Subcutaneous adipose tissue (tissue), 4 donors: Measurements from ENCODE around the gene ITGB8. TPM values are rescaled to one million over a fixed set of nuclear protein-coding genes. Genes with fewer than 3 reads are reported as not detected.

Experiments
- CTCF ChIP-seq: fragments of 450-650 bp; IDR thresholded peaks from one replicate; pipeline ENCODE4 v1.5.1; 2016; ENCODE audit warnings: low read depth, mild to moderate bottlenecking, control low read depth, antibody characterized with exemption, moderate library complexity
- small RNA-seq: library from RNA; depleted of rRNA; stranded (forward); fragments of <200 nt; gene quantifications from one replicate; pipeline ENCODE3, GENCODE V24; 2016
- total RNA-seq, 4 donors: library from RNA; depleted of rRNA; stranded (reverse); fragments of >200 nt; gene quantifications; one replicate each; pipeline ENCODE4 v1.1.0, GENCODE V29; 2016

Gene ITGB8
- total RNA-seq, 4 donors from 2014 or later: 0.57 to 7.5 (median 4.1) TPM

GRCh38 chr7:20450536-20450935 lies 119.8 kb downstream of the ITGB8 start:
- no peak for TF ChIP-seq CTCF

DNA sequence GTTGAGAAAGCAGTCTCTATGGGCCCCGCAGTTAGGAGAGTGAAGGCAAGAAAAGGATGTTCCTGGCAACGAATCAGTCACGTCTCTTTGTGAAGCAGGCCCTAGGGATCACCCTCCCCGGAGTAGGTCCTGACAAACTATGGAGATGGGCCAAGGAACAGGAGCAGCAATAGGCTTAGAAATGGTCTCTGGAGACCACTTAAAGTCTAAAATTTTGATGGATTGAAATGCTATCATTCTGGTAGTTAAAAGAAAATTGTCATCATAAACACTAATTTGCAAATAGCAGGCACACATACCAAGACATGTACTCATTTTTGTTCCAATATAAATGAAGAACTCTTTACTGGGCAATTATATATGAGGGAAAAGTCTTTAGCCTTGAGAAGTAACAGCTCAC lies 123.5 kb downstream of the ITGB8 start:
- TF ChIP-seq CTCF: no peak

DNA sequence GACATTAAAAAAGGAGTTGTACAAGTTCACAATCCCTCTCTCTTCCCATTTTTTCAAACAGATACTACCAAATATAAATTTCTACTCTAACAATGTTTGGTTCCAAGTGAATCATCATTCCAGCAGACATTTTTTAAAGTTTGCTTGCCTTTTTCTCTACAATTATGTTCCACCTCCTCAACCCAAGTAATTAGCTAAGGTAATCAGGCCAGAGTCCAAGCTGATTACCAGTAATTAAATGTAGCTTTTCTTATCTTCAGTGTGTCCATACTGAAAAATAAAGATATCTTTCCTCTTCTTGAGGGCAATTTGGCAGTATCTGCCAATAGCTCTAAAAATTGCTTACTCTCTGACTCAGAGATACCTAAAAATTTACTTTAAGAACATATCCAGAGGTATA lies 126.0 kb downstream of the ITGB8 start:
- no peak for TF ChIP-seq CTCF

GRCh38 chr7:20458521-20458920 lies 127.8 kb downstream of the ITGB8 start:
- no peak for TF ChIP-seq CTCF

GRCh38 chr7:20459419-20459818 lies 128.7 kb downstream of the ITGB8 start:
- TF ChIP-seq CTCF: no peak

GRCh38 chr7:20464891-20465290 lies 134.2 kb downstream of the ITGB8 start:
- no peak for TF ChIP-seq CTCF

Small RNA genes lying within 50 kb of the gene (small RNA-seq; reads per million reads assigned to genes)
- not detected for gene RF00275

Other genes with a start within 250 kb of the ITGB8 start
- 10 to 100 TPM in 1 of 4 donors, under 1 TPM in 2, not detected in 1; 0.33 to 11.6 (median 0.44) TPM for gene MACC1, start 113.5 kb upstream of the ITGB8 start, total RNA-seq